Neuronal stem cell (in vitro differentiated cells): Measurements from ENCODE around the gene KCNK10. TPM values are rescaled to one million over a fixed set of nuclear protein-coding genes. Genes with fewer than 3 reads are reported as not detected.
A peak's percentile ranks its signal among the peaks of the same experiment; 100 is the strongest.

Experiments
- DNase-seq: peaks from one replicate; pipeline ENCODE4 v3.0.0-alpha.2; 2013; ENCODE audit warnings: low spot score
- H2AFZ ChIP-seq: one replicate; pipeline ENCODE4 v1.6.1; 2013; ENCODE audit warnings: mild to moderate bottlenecking, low read length, inconsistent platforms
- H2AK5ac ChIP-seq: 2 replicates; pipeline ENCODE4 v1.6.1; 2013; ENCODE audit warnings: low read depth, mild to moderate bottlenecking, inconsistent platforms, low read length, moderate library complexity, mixed read lengths
- H2BK120ac ChIP-seq: 2 replicates; pipeline ENCODE4 v1.6.1; 2013; ENCODE audit warnings: low read depth, mild to moderate bottlenecking, inconsistent platforms, low read length, moderate library complexity, mixed read lengths
- H2BK12ac ChIP-seq: one replicate; pipeline ENCODE4 v1.6.1; 2013; ENCODE audit warnings: low read length, inconsistent platforms
- H2BK15ac ChIP-seq: 2 replicates; pipeline ENCODE4 v1.6.1; 2013; ENCODE audit warnings: mild to moderate bottlenecking, low read length, inconsistent platforms, mixed read lengths
- H2BK5ac ChIP-seq: one replicate; pipeline ENCODE4 v1.6.1; 2013; ENCODE audit warnings: inconsistent platforms, mild to moderate bottlenecking, low read length, moderate library complexity
- H3K14ac ChIP-seq: one replicate; pipeline ENCODE4 v1.6.1; 2013; ENCODE audit warnings: low read length, inconsistent platforms
- H3K18ac ChIP-seq: 2 replicates; pipeline ENCODE4 v1.6.1; 2013; ENCODE audit warnings: low read length, inconsistent platforms
- H3K23ac ChIP-seq: 2 replicates; pipeline ENCODE4 v1.6.1; 2013; ENCODE audit warnings: low read depth, mild to moderate bottlenecking, mixed read lengths, low read length, inconsistent platforms; ENCODE audit not compliant: poor library complexity
- H3K27ac ChIP-seq: replicated peaks from 3 replicates; pipeline ENCODE4 v1.5.1; 2013; ENCODE audit warnings: low read length, inconsistent platforms
- H3K27me3 ChIP-seq, 3 experiments: 2 replicates each; pipeline ENCODE4 v1.6.1; 2013; ENCODE audit warnings: low read length in 3 of 3, mild to moderate bottlenecking in 2 of 3, inconsistent platforms in 1 of 3, low read depth in 1 of 3, mixed read lengths in 1 of 3, moderate library complexity in 1 of 3; ENCODE audit not compliant: control insufficient read depth in 3 of 3, insufficient read depth in 3 of 3
- H3K36me3 ChIP-seq, 2 donors: replicated peaks in 1 of 2; 2 replicates each; pipeline ENCODE4 v1.6.1; 2013; ENCODE audit warnings: low read length in 2 of 2; ENCODE audit not compliant: control insufficient read depth in 2 of 2, insufficient read depth in 2 of 2
- H3K4ac ChIP-seq: 2 replicates; pipeline ENCODE4 v1.6.1; 2013; ENCODE audit warnings: inconsistent platforms, mild to moderate bottlenecking, low read length, moderate library complexity
- H3K4me1 ChIP-seq, 2 donors: 1 replicate in 1 of 2; 2 replicates in 1 of 2; pipeline ENCODE4 v1.6.1; 2013; ENCODE audit warnings: low read length in 2 of 2, low read depth in 1 of 2; ENCODE audit not compliant: control insufficient read depth in 2 of 2, insufficient read depth in 1 of 2
- H3K4me2 ChIP-seq: one replicate; pipeline ENCODE4 v1.6.1; 2013; ENCODE audit warnings: mild to moderate bottlenecking, low read length, inconsistent platforms; ENCODE audit not compliant: insufficient read depth, poor library complexity, severe bottlenecking
- H3K4me3 ChIP-seq, 2 donors: 2 replicates each; pipeline ENCODE4 v1.5.1; 2013; ENCODE audit warnings: low read length in 2 of 2, mild to moderate bottlenecking in 2 of 2, inconsistent platforms in 1 of 2, moderate library complexity in 1 of 2
- H3K79me1 ChIP-seq: one replicate; pipeline ENCODE4 v1.6.1; 2013; ENCODE audit warnings: low read depth, mild to moderate bottlenecking, inconsistent platforms, low read length, moderate library complexity
- H3K9ac ChIP-seq: one replicate; pipeline ENCODE4 v1.6.1; 2013; ENCODE audit warnings: mild to moderate bottlenecking, low read depth, low read length, inconsistent platforms; ENCODE audit not compliant: poor library complexity
- H3K9me3 ChIP-seq, 2 donors: replicated peaks in 1 of 2; 2 replicates each; pipeline versions ENCODE3 to v1.6.1; 2013; ENCODE audit warnings: low read length in 2 of 2, mild to moderate bottlenecking in 2 of 2, inconsistent platforms in 1 of 2, low read depth in 1 of 2, mixed read lengths in 1 of 2, moderate library complexity in 1 of 2; ENCODE audit not compliant: control insufficient read depth in 2 of 2, insufficient read depth in 1 of 2
- H4K8ac ChIP-seq: one replicate; pipeline ENCODE4 v1.6.1; 2013; ENCODE audit warnings: low read depth, mild to moderate bottlenecking, inconsistent platforms, low read length, moderate library complexity
- H4K91ac ChIP-seq: one replicate; pipeline ENCODE4 v1.6.1; 2013; ENCODE audit warnings: low read length, low read depth, mild to moderate bottlenecking, inconsistent platforms; ENCODE audit not compliant: poor library complexity
- WGBS, 2 donors: extraction: QIAGEN DNeasy Blood & Tissue Kit; methylation state at CpG; one replicate each; pipeline ENCODE4 v1.1.7; 2013; ENCODE audit warnings: missing lambda C conversion rate in 2 of 2, mixed read lengths in 1 of 2; ENCODE audit not compliant: insufficient read length in 2 of 2, insufficient replicate concordance in 1 of 2; ENCODE audit errors: extremely low coverage in 2 of 2; 5-methylcytosine and 5-hydroxymethylcytosine counted together
- polyA plus RNA-seq, 2 experiments: library from polyadenylated mRNA; stranded (reverse); fragments of 200-250 nt; gene quantifications; one replicate each; pipeline ENCODE4 v1.2.3, GENCODE V29; 2013

Gene KCNK10, protein sequence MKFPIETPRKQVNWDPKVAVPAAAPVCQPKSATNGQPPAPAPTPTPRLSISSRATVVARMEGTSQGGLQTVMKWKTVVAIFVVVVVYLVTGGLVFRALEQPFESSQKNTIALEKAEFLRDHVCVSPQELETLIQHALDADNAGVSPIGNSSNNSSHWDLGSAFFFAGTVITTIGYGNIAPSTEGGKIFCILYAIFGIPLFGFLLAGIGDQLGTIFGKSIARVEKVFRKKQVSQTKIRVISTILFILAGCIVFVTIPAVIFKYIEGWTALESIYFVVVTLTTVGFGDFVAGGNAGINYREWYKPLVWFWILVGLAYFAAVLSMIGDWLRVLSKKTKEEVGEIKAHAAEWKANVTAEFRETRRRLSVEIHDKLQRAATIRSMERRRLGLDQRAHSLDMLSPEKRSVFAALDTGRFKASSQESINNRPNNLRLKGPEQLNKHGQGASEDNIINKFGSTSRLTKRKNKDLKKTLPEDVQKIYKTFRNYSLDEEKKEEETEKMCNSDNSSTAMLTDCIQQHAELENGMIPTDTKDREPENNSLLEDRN
- polyA plus RNA-seq (2013, experiment 1 of 2), result 9.4 TPM
- 10.0 TPM for polyA plus RNA-seq (2013, experiment 2 of 2)

DNA sequence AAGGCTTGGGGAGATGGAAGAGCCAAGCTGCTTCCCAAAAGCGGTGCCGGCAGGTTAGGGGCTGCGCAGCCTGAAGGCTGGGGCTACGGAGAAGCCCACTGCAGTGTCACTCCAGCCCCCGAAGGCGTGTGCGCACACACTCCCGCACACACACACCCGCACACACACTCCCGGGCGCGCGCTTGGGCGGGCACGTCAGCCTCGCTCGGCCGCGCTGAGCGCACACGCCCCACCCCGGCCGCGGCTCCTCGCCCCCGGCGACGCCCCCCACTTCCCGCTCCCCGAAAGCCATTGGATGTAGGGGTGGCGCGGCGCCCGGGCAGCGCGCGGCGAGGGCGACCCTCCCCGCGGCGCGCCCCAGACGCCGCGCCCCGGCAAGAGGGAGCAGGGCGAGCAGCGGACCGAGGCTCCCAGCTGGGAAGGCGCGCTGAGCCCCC is at the start of gene KCNK10:
KCNK10 (minus strand) TSS at position 184 of the 437 bp plus-strand sequence. CDS start 471 bp downstream, outside the sequence.
- H3K27me3 ChIP-seq, result no peaks in the 10 kb centered on the region
- no peak within 1 kb of the TSS for H4K8ac ChIP-seq
- peak within 1 kb of the TSS; percentile 75 to 80 for H3K4me3 ChIP-seq

DNA sequence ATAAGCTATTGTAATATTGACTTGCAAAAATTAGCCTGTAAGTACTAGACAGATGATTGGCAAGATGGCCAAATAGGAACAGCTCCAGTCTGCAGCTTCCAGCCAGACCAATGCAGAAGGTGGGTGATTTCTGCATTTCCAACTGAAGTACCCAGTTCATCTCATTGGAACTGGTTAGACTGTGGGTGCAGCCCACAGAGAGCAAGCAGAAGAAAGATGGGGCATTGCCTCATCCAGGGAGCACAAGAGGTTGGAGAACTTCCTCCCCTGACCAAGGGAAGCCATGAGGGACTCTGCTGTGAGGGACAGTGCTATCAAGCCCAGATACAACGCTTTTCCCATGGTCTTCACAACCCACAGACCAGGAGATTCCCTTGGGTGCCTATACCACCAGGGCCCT is 46.4 kb upstream of the KCNK10 start:
- no CpG with 5 or more reads among the region's 1 CpG for WGBS, 2 donors
- Histone ChIP-seq H3K14ac (no peak overlapping the region), H3K79me1 (no peaks in the 10 kb centered on the region), H2BK15ac (no peak overlapping the region), H3K4ac (no peak overlapping the region), H3K18ac (no peak overlapping the region), H2BK5ac (no peak overlapping the region), H2BK12ac (no peak overlapping the region), H3K4me2 (no peak overlapping the region), H3K9ac (no peak overlapping the region), H3K27me3 (no peaks in the 10 kb centered on the region), H2AFZ (no peak overlapping the region), H4K91ac (no peak overlapping the region), H3K27ac (no peak overlapping the region), H3K36me3 (no peaks in the 10 kb centered on the region), H2AK5ac (no peak overlapping the region), H3K4me1 (peaks cover 9 to 13% of the 10 kb centered on the region in 2 donors), H3K4me3 (no peak overlapping the region), H2BK120ac (no peak overlapping the region), H4K8ac (no peak overlapping the region), H3K23ac (no peak overlapping the region), H3K9me3 (peaks cover 0 to 6% of the 10 kb centered on the region in 2 donors)
- DNase-seq, result no peak

More for the DNA sequence above, at the start of gene KCNK10:
- no peak for DNase-seq
- Histone ChIP-seq H3K14ac (no peak within 1 kb of the TSS), H2BK12ac (peak within 1 kb of the TSS; percentile 4), H3K27ac (no peak within 1 kb of the TSS), H2BK5ac (peak within 1 kb of the TSS; percentile 66), H3K9ac (peak within 1 kb of the TSS; percentile 93), H3K36me3 (no peaks in the 10 kb centered on the region), H3K4ac (no peak within 1 kb of the TSS), H3K4me1 (peaks cover 0 to 19% of the 10 kb centered on the region in 2 donors), H2AFZ (peak within 1 kb of the TSS; percentile 91), H2BK120ac (peak within 1 kb of the TSS; percentile 36), H2AK5ac (peak within 1 kb of the TSS; percentile 95), H4K91ac (peak within 1 kb of the TSS; percentile 77), H3K18ac (peak within 1 kb of the TSS; percentile 98), H3K9me3 (peaks cover 0 to 9% of the 10 kb centered on the region in 2 donors), H3K23ac (no peak within 1 kb of the TSS), H3K4me2 (peak within 1 kb of the TSS; percentile 77), H3K79me1 (no peaks in the 10 kb centered on the region), H2BK15ac (peak within 1 kb of the TSS; percentile 78)
- WGBS, 2 donors, result no CpG with 5 or more reads among the region's 52 CpGs

DNA sequence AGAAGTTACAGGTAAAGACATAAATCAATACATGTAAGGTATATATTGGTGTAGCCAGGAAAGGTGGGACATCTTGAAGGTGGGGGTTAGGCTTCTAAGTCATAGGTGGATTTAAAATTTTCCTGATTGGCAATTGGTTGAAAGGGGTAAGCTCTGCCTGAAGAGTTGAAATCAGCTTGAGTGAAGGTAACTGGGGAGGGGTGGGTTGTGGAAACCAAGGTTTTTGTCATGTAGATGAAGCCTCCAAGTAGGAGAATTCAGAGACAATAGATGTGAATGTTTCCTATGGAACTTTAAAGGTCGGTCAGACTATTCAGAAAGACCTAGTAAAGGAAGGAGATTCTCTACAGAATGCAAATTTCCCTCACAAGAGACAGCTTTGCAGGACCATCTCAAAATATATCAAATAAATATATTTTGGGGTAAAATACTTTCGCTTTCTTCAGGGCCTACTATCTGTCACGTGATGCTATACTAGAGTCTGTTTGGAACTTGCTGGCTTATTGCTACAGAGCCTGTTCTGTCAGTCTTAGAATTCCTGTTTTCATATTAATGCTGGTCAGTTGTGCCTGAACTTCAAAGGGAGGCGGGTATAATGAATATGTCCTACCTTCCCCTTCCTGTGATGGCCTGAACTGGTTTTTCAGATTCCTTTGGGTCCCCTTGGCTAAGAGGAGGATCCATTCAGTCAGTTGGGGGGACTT is 41.8 kb upstream of the KCNK10 start:
- no peak overlapping the region for H2BK15ac ChIP-seq
- no peak overlapping the region for H4K8ac ChIP-seq
- H2BK5ac ChIP-seq, result no peak overlapping the region
- H3K18ac ChIP-seq, result peak overlapping the region; percentile 24
- H3K14ac ChIP-seq, result no peak overlapping the region
- no peak overlapping the region for H2AK5ac ChIP-seq
- H3K4me3 ChIP-seq, result peak overlapping the region in 1 of 2 donors; percentile 4
- peak overlapping the region; percentile 88 for H3K27ac ChIP-seq
- no peak overlapping the region for H3K4ac ChIP-seq
- WGBS, 2 donors, result no CpG with 5 or more reads among the region's 4 CpGs
- no peaks in the 10 kb centered on the region for H3K79me1 ChIP-seq
- H2BK12ac ChIP-seq, result no peak overlapping the region
- no peaks in the 10 kb centered on the region for H3K27me3 ChIP-seq
- no peak overlapping the region for H3K4me2 ChIP-seq
- no peak overlapping the region for H2BK120ac ChIP-seq
- H3K23ac ChIP-seq, result no peak overlapping the region
- DNase-seq, result peak; percentile 58
- no peak overlapping the region for H4K91ac ChIP-seq
- H3K36me3 ChIP-seq, result no peaks in the 10 kb centered on the region
- peak overlapping the region; percentile 79 for H2AFZ ChIP-seq
- H3K4me1 ChIP-seq, result peaks cover 22 to 40% of the 10 kb centered on the region in 2 donors
- H3K9me3 ChIP-seq, result peaks cover 0 to 6% of the 10 kb centered on the region in 2 donors
- no peak overlapping the region for H3K9ac ChIP-seq
